HG03095 (cell line): ENCODE data around the gene CYP27C1.

Experiments
- ATAC-seq: cut with Tn5 transposase; IDR thresholded peaks from one replicate; pipeline ENCODE4 v1.9.1; 2021; ENCODE audit warnings: moderate library complexity; ENCODE audit not compliant: unreplicated experiment

CYP27C1 gene

GRCh38 chr2:127193967-127194280 lies 26.2 kb downstream of the CYP27C1 start:
- ATAC-seq: no peak

GRCh38 chr2:127193164-127193966 lies 26.7 kb downstream of the CYP27C1 start:
- ATAC-seq: no peak

- no peak for ATAC-seq
These were observed 28.5 kb downstream of the CYP27C1 start for GRCh38 chr2:127191331-127192219.

- no peak for ATAC-seq
These were observed 31.3 kb downstream of the CYP27C1 start for GRCh38 chr2:127188797-127189196.

- ATAC-seq: no peak
These were observed 32.3 kb downstream of the CYP27C1 start for GRCh38 chr2:127187831-127188230.

GRCh38 chr2:127187081-127187775 lies 32.9 kb downstream of the CYP27C1 start:
- no peak for ATAC-seq

- no peak for ATAC-seq
These were observed 34.4 kb downstream of the CYP27C1 start for GRCh38 chr2:127185705-127186104.

GRCh38 chr2:127185093-127185492 lies 35.0 kb downstream of the CYP27C1 start:
- no peak for ATAC-seq

- ATAC-seq: no peak
These were observed 36.3 kb downstream of the CYP27C1 start for GRCh38 chr2:127183771-127184170.

GRCh38 chr2:127182626-127183458 lies 37.3 kb downstream of the CYP27C1 start:
- no peak for ATAC-seq

GRCh38 chr2:127181851-127182250 lies 38.2 kb downstream of the CYP27C1 start:
- no peak for ATAC-seq

- ATAC-seq: no peak
These were observed 40.3 kb downstream of the CYP27C1 start for GRCh38 chr2:127179766-127180165.

GRCh38 chr2:127177617-127178263 lies 42.4 kb downstream of the CYP27C1 start:
- no peak for ATAC-seq

GRCh38 chr2:127176371-127177311 lies 43.5 kb downstream of the CYP27C1 start:
- no peak for ATAC-seq

- no peak for ATAC-seq
These were observed 44.2 kb downstream of the CYP27C1 start for GRCh38 chr2:127175751-127176354.

GRCh38 chr2:127175041-127175721 lies 44.9 kb downstream of the CYP27C1 start:
- no peak for ATAC-seq

GRCh38 chr2:127174640-127175039 lies 45.5 kb downstream of the CYP27C1 start:
- ATAC-seq: no peak

- ATAC-seq: no peak
These were observed 46.0 kb downstream of the CYP27C1 start for GRCh38 chr2:127174136-127174535.
